Kidney (tissue), 14 donors: ENCODE measurements around the gene MLH3. TPM values are rescaled to one million over a fixed set of nuclear protein-coding genes. Genes with fewer than 3 reads are reported as not detected.

Experiments used
- DNase-seq, 5 donors: peaks; one replicate each; pipeline ENCODE4 v3.0.0-alpha.2; 2013 to 2020
- FAIRE-seq: peaks from 2 replicates; lab custom pipeline; 2012; peaks lifted over from hg19 to GRCh38; lab: Jason Lieb, UNC
- H3K27ac ChIP-seq, 2 donors: one replicate each; pipeline ENCODE4 v1.7.0; 2013; ENCODE audit warnings: low read depth in 2 of 2, low read length in 2 of 2, inconsistent platforms in 1 of 2
- H3K27me3 ChIP-seq: one replicate; pipeline ENCODE4 v1.7.1; 2013; ENCODE audit warnings: low read length, inconsistent platforms; ENCODE audit not compliant: control insufficient read depth, insufficient read depth
- H3K36me3 ChIP-seq, 3 donors: one replicate each; pipeline versions ENCODE4 v1.7.0 to v1.7.1; 2013; ENCODE audit warnings: low read length in 3 of 3, control low read depth in 1 of 3, inconsistent platforms in 1 of 3; ENCODE audit not compliant: insufficient read depth in 3 of 3, control insufficient read depth in 2 of 3
- H3K4me1 ChIP-seq, 3 donors: one replicate each; pipeline versions ENCODE4 v1.7.0 to v1.7.1; 2013; ENCODE audit warnings: low read length in 3 of 3, inconsistent platforms in 1 of 3, low read depth in 1 of 3; ENCODE audit not compliant: control insufficient read depth in 2 of 3, insufficient read depth in 2 of 3
- H3K4me3 ChIP-seq, 3 donors: one replicate each; pipeline versions ENCODE4 v1.7.0 to v1.8.1; 2013; ENCODE audit warnings: low read length in 3 of 3, control low read depth in 1 of 3, inconsistent platforms in 1 of 3
- H3K9ac ChIP-seq, 3 donors: one replicate each; pipeline versions ENCODE4 v1.7.0 to v1.7.1; 2013; ENCODE audit warnings: low read length in 3 of 3, control low read depth in 1 of 3, inconsistent platforms in 1 of 3
- H3K9me3 ChIP-seq, 3 donors: one replicate each; pipeline versions ENCODE4 v1.7.0 to v1.7.1; 2013; ENCODE audit warnings: low read length in 3 of 3, control low read depth in 1 of 3, inconsistent platforms in 1 of 3; ENCODE audit not compliant: control insufficient read depth in 2 of 3, insufficient read depth in 1 of 3
- intact Hi-C: fragments of 100-400 bp; cut with DNase I; formaldehyde crosslinking; loops from one replicate; pipeline ENCODE4 v1.11.1; 2022
- polyA plus RNA-seq: library from polyadenylated mRNA; stranded (reverse); fragments of 350-450 nt; fragmentation: Illumina TruSeq; extraction: RNeasy Lipid Tissue Mini Kit (QIAGEN cat#74804); gene quantifications from one replicate; pipeline ENCODE4 v1.2.3, GENCODE V29; 2014; ENCODE audit warnings: low read depth, low replicate concordance; ENCODE audit not compliant: insufficient read depth
- total RNA-seq: library from RNA; stranded (reverse); fragmentation: NEBNext Ultra II Directional; extraction: Animal tissue kit (Norgen Biotek cat#: 25700); gene quantifications from one replicate; pipeline ENCODE4 v1.2.1, GENCODE V29; 2021
- TF ChIP-seq, protein P1 (sequence below): IDR thresholded peaks from 3 replicates; pipeline ENCODE4 v1.5.1; 2012; ENCODE audit warnings: mild to moderate bottlenecking, moderate library complexity, borderline replicate concordance; ENCODE audit not compliant: insufficient read depth; ENCODE audit errors: extremely low read depth
- donor health status: control.
- donor health status: control.
- donor health status: control.
- donor health status: control.
- donor health status: control.
- donor health status: DM: yes; HTN: yes; CAD: no.
- donor health status: Normal renal cell carcinoma (clear cell type).

Gene MLH3
- total and polyA plus RNA-seq, 2 donors from 2014 or later, result 21.7 to 31.2 TPM

- Histone ChIP-seq H3K9ac (no peak overlapping the region), H3K36me3 (no peaks in the 10 kb centered on the region), H3K27ac (no peak overlapping the region), H3K27me3 (no peaks in the 10 kb centered on the region), H3K9me3 (no peaks in the 10 kb centered on the region), H3K4me1 (peaks cover 0 to 2% (median 0%) of the 10 kb centered on the region in 3 donors), H3K4me3 (no peak overlapping the region)
- FAIRE-seq (no peak), DNase-seq (peak in 2 of 5 donors; percentile 65 to 92)
- TF ChIP-seq, protein P1, sequence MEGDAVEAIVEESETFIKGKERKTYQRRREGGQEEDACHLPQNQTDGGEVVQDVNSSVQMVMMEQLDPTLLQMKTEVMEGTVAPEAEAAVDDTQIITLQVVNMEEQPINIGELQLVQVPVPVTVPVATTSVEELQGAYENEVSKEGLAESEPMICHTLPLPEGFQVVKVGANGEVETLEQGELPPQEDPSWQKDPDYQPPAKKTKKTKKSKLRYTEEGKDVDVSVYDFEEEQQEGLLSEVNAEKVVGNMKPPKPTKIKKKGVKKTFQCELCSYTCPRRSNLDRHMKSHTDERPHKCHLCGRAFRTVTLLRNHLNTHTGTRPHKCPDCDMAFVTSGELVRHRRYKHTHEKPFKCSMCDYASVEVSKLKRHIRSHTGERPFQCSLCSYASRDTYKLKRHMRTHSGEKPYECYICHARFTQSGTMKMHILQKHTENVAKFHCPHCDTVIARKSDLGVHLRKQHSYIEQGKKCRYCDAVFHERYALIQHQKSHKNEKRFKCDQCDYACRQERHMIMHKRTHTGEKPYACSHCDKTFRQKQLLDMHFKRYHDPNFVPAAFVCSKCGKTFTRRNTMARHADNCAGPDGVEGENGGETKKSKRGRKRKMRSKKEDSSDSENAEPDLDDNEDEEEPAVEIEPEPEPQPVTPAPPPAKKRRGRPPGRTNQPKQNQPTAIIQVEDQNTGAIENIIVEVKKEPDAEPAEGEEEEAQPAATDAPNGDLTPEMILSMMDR, result no peak
- intact Hi-C loops, result no loop called here
These were observed 76.0 kb downstream of the MLH3 start for GRCh38 chr14:74975059-74975810.

DNA sequence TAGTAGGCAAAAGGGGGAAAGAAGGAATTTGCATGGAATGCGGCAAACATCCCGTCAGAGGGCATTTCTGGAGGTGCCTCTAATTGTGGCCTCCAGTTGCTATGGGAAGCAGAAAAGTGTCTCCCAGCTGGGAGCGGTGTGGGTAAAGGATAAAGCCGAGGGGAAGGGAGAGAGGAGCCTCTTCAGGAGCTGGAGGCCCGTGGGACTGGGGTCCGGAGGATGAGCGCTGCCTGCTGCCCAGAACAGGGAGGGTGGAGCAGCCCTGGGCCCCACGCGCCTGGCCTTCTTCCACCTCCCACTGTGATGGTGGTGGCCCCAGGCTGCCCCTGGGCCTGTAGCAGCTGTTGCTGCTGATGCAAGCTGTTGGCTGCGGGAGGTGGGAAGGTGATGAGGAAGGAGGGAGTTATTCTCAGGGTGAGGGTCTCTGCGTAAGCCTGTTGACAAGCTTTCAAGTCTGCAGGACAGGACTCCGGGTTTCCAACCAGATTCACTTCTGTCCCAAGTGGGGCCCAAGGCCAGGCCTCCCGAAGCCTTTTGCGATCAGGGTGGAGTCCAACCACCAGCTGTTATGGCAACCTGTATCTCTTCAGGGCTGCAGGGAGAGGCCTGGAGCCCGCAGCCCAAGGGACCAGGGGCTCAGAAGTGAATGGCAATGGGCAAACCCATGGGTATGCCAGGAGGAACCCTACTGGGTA lies 76.8 kb downstream of the MLH3 start:
- Histone ChIP-seq H3K27ac (no peak overlapping the region), H3K4me1 (peaks cover 0 to 2% (median 0%) of the 10 kb centered on the region in 3 donors)

DNA sequence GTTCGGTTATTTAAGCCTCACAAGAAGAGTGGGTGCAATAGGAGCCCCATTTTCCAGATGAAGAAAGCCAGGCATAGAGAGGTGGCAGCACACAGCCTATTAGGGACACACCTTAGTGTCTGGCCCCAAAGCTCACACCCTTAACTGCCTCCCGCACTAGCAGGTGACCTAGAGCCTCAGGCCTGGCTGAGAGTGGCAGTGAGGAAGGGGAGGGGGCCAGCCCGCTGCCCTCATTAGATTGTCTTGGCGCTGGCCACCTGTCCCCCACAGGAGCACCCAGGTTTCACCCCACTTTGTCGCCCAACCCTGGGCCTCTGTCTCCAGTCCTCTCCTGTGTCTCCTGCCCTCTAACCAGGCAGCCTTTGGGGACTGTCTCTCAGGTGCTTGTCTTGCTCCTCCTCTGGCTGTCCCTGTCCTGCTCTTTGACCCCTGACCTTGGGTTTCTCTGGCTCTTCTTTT lies 77.3 kb downstream of the MLH3 start:
- TF ChIP-seq, protein P1, result no peak
- H3K27ac ChIP-seq, result no peak overlapping the region
- FAIRE-seq, result no peak

More for the DNA sequence above, 76.8 kb downstream of the MLH3 start:
- Histone ChIP-seq H3K9me3 (no peaks in the 10 kb centered on the region), H3K36me3 (no peaks in the 10 kb centered on the region), H3K27me3 (no peaks in the 10 kb centered on the region), H3K9ac (no peak overlapping the region), H3K4me3 (no peak overlapping the region)
- TF ChIP-seq, protein P1, result no peak
- no peak for FAIRE-seq
- intact Hi-C loops, result no loop called here
- DNase-seq, result peak in 2 of 5 donors; percentile 46 to 67

More for the DNA sequence above, 77.3 kb downstream of the MLH3 start:
- Histone ChIP-seq H3K4me3 (no peak overlapping the region), H3K4me1 (peaks cover 0 to 2% (median 0%) of the 10 kb centered on the region in 3 donors), H3K27me3 (no peaks in the 10 kb centered on the region), H3K36me3 (no peaks in the 10 kb centered on the region), H3K9me3 (no peaks in the 10 kb centered on the region), H3K9ac (no peak overlapping the region)
- intact Hi-C loops, result no loop called here
- DNase-seq, result peak in 1 of 5 donors; percentile 75
